ENCODE measurements around the gene ITPKA. TPM values are rescaled to one million over a fixed set of nuclear protein-coding genes. Genes with fewer than 3 reads are reported as not detected.

ITPKA gene
- total RNA-seq, 4 donors from 2014 or later = 28.9 to 95.6 (median 93.9) TPM

DNA sequence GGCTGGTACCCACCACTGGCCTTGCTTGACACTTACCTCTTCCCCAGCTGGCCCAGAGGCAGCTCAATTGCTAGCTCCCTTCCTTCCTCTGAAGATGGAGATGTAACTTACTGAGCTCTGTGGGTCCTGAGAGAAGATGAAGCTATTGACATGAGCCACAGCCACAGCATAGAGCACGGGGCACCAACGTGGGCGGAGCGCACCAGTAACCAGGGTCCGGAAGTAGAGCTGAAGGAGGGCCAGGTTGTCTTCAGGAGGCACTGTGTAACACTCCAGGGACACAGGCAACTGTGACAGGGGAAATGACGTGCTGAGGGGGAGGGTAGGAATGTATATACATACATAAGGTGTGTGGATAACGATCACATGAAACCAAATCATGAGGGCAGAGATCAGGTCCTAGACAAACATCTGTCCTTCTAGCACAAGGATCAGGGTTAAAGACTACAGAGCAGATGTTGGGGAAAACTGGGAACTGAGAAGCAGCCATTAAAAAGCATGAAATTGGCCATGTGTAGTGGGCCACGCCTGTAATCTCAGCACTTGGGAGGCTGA lies 24.3 kb downstream of the ITPKA start:
- H3K4me3 ChIP-seq = no peak overlapping the region
- H3K9me3 ChIP-seq = no peaks in the 10 kb centered on the region
- no peaks in the 10 kb centered on the region for H3K27me3 ChIP-seq
- no peak for TF ChIP-seq POLR2A (IDR thresholded peaks at IDR 0.05)
- TF ChIP-seq, protein P1, sequence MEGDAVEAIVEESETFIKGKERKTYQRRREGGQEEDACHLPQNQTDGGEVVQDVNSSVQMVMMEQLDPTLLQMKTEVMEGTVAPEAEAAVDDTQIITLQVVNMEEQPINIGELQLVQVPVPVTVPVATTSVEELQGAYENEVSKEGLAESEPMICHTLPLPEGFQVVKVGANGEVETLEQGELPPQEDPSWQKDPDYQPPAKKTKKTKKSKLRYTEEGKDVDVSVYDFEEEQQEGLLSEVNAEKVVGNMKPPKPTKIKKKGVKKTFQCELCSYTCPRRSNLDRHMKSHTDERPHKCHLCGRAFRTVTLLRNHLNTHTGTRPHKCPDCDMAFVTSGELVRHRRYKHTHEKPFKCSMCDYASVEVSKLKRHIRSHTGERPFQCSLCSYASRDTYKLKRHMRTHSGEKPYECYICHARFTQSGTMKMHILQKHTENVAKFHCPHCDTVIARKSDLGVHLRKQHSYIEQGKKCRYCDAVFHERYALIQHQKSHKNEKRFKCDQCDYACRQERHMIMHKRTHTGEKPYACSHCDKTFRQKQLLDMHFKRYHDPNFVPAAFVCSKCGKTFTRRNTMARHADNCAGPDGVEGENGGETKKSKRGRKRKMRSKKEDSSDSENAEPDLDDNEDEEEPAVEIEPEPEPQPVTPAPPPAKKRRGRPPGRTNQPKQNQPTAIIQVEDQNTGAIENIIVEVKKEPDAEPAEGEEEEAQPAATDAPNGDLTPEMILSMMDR (IDR thresholded peaks at IDR 0.05) = no peak
- H3K27ac ChIP-seq = no peak overlapping the region
- peaks cover 0 to 13% (median 0%) of the 10 kb centered on the region in 3 donors for H3K36me3 ChIP-seq
- DNase-seq = no peak
- H3K4me1 ChIP-seq = peaks cover 0 to 14% (median 6%) of the 10 kb centered on the region in 4 donors

GRCh38 chr15:41520636-41521035 lies 27.0 kb downstream of the ITPKA start:
- TF ChIP-seq, protein P1 (IDR thresholded peaks at IDR 0.05) = no peak
- TF ChIP-seq POLR2A (IDR thresholded peaks at IDR 0.05) = no peak
- H3K9me3 ChIP-seq = no peaks in the 10 kb centered on the region
- H3K4me3 ChIP-seq = no peak overlapping the region
- no peaks in the 10 kb centered on the region for H3K4me1 ChIP-seq
- H3K27ac ChIP-seq = no peak overlapping the region
- H3K27me3 ChIP-seq = no peaks in the 10 kb centered on the region
- no peak for DNase-seq
- H3K36me3 ChIP-seq = peaks cover 0 to 28% (median 0%) of the 10 kb centered on the region in 3 donors

DNA sequence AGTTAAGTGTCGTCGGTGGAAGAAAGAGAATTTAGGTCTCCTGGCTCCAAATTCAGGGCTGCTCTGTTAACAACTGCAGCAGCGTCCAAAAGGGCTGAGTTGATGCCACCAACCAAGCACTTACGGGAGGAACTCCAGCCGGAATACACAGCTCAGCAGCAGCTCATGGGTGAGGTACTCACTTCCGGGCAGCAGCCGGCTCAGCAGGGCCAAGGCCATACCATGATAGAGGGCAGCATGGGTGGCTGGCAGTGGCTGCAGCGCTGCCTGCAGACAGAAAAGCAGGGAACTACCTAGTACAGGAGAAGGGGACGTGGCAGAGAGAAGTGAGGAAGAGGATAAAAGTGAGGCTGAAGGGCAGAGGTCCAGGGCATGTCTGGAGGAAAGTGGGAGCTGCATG lies 27.9 kb downstream of the ITPKA start:
- Histone ChIP-seq H3K27ac (no peak overlapping the region), H3K9me3 (no peaks in the 10 kb centered on the region)
- TF ChIP-seq, protein P1 (IDR thresholded peaks at IDR 0.05) = no peak
- no peak for TF ChIP-seq POLR2A (IDR thresholded peaks at IDR 0.05)

GRCh38 chr15:41523097-41523496 lies 29.4 kb downstream of the ITPKA start:
- H3K4me3 ChIP-seq = no peak overlapping the region
- no peaks in the 10 kb centered on the region for H3K27me3 ChIP-seq
- peaks cover 0 to 51% (median 0%) of the 10 kb centered on the region in 3 donors for H3K36me3 ChIP-seq
- no peaks in the 10 kb centered on the region for H3K9me3 ChIP-seq
- no peak for DNase-seq
- TF ChIP-seq POLR2A (IDR thresholded peaks at IDR 0.05) = no peak
- TF ChIP-seq, protein P1 (IDR thresholded peaks at IDR 0.05) = no peak
- no peaks in the 10 kb centered on the region for H3K4me1 ChIP-seq
- no peak overlapping the region for H3K27ac ChIP-seq

More for the DNA sequence above, 27.9 kb downstream of the ITPKA start:
- no peak for DNase-seq
- Histone ChIP-seq H3K27me3 (no peaks in the 10 kb centered on the region), H3K4me3 (no peak overlapping the region), H3K36me3 (peaks cover 0 to 36% (median 0%) of the 10 kb centered on the region in 3 donors), H3K4me1 (no peaks in the 10 kb centered on the region)

GRCh38 chr15:41530363-41530956 lies 36.8 kb downstream of the ITPKA start:
- H3K4me3 ChIP-seq = no peak overlapping the region
- DNase-seq = no peak
- TF ChIP-seq POLR2A (IDR thresholded peaks at IDR 0.05) = no peak
- TF ChIP-seq, protein P1 (IDR thresholded peaks at IDR 0.05) = no peak
- H3K9me3 ChIP-seq = no peaks in the 10 kb centered on the region
- no peaks in the 10 kb centered on the region for H3K27me3 ChIP-seq
- H3K4me1 ChIP-seq = no peaks in the 10 kb centered on the region
- no peak overlapping the region for H3K27ac ChIP-seq
- peaks cover 0 to 91% (median 0%) of the 10 kb centered on the region in 3 donors for H3K36me3 ChIP-seq

Data from Peyer's patch (tissue), 4 donors.